Measurements from ENCODE around the gene SEZ6. TPM values are rescaled to one million over a fixed set of nuclear protein-coding genes. Genes with fewer than 3 reads are reported as not detected.

The SEZ6 gene
- total RNA-seq, 2 donors from 2014 or later: not detected

DNA sequence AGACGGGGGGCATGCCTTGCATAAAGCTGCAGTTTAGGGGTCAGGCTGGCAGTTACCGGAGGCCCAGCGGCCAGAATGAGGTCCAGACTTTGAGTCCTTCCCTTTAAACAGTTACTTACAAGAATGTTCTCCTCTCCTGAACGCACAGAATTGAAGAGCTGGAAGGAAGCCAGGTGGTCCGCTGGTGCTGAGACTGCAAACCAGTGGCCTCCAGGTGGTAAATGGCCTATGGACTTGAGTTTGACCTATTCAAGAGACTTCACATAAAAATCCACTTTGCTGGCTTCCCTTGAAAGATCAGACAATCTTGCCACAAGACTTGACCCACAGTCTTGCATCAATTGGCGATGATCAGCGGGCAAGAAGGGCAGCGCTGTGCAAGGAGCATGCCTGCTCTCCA lies 14.7 kb upstream of the SEZ6 start:
- ATAC-seq (replicated peaks): no peak
- H3K27me3 Mint-ChIP-seq: peaks cover 41% of the 10 kb centered on the region
- no peaks in the 10 kb centered on the region for H3K36me3 Mint-ChIP-seq (ENCODE audit: low read depth)
- H3K27ac Mint-ChIP-seq: no peak overlapping the region
- H3K4me1 Mint-ChIP-seq: no peaks in the 10 kb centered on the region
- H3K9me3 Mint-ChIP-seq: no peaks in the 10 kb centered on the region
- H3K4me3 Mint-ChIP-seq: no peak overlapping the region

DNA sequence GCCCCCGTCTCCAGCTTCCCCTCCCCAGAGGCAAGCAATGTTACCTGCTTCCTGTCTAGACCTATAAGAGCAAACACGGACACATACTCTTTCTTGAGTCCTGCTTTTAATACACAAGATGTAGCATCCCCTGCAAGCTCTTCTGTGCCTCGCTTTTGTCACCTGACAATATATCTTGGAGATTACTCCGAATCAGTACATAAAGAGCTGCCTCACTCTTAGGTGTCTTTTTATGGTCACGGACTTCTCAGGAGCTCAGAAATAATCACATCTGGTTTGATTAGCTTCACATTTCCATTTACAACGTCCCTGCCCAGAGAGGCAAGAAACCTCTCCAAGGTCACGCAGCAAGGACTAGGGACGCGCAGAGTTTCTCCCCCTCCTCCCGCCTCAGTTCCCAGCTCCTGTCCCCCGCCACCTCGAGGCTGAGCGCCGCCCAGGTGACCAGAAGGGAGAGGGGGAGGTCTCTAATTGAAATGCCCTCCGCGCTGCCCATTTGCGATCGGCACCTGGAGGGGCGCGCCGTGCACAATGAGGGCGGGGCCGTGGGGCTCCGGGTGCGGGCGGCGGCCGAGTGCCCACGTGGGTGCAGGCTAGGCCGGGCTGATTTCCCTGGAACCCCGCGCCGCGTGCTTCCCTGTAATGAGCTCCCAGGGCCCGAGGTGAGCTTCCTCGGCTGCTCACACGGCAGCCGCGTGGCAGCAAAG lies 13.8 kb upstream of the SEZ6 start:
- no peak overlapping the region for H3K4me3 Mint-ChIP-seq
- H3K27me3 Mint-ChIP-seq: peaks cover 44% of the 10 kb centered on the region
- no peaks in the 10 kb centered on the region for H3K9me3 Mint-ChIP-seq
- no peak for ATAC-seq (replicated peaks)
- H3K4me1 Mint-ChIP-seq: no peaks in the 10 kb centered on the region
- H3K36me3 Mint-ChIP-seq (ENCODE audit: low read depth): no peaks in the 10 kb centered on the region
- no peak overlapping the region for H3K27ac Mint-ChIP-seq

DNA sequence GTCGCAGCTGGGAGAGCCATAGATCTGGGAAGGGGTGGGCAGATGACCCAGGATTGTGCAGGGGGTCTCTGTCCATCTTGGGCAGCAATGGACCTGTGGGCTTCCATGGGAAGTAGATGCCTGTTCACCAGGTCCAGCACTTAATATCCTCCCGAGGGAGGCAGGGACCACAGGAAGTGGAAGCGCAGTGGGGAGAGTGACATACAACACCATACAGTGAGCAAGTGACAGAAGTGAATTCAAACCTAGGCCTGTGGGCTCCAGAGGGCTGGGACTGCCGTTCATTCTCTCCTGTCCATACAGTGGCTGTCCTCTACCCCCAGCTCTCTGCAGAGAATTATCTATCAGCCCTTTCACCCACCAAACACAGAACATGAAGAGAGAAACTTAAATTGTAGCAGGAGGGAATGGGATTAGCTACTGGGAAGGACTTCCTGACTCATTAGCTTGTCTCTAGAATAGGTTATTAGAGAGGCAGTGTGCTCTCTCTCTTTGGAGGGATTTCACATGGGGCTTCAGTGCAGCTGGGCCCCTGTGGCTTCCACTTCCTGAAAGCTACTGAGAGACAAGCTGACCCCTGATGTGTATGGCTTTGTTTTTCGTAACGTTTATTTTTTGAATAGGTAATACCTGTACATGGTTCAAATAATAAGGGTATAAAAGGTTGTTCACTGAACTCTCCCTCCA lies 13.1 kb upstream of the SEZ6 start:
- Mint-ChIP-seq H3K27me3 (peaks cover 37% of the 10 kb centered on the region), H3K36me3 (ENCODE audit: low read depth) (no peaks in the 10 kb centered on the region), H3K27ac (no peak overlapping the region), H3K9me3 (no peaks in the 10 kb centered on the region), H3K4me3 (no peak overlapping the region), H3K4me1 (no peaks in the 10 kb centered on the region)
- no peak for ATAC-seq (replicated peaks)

DNA sequence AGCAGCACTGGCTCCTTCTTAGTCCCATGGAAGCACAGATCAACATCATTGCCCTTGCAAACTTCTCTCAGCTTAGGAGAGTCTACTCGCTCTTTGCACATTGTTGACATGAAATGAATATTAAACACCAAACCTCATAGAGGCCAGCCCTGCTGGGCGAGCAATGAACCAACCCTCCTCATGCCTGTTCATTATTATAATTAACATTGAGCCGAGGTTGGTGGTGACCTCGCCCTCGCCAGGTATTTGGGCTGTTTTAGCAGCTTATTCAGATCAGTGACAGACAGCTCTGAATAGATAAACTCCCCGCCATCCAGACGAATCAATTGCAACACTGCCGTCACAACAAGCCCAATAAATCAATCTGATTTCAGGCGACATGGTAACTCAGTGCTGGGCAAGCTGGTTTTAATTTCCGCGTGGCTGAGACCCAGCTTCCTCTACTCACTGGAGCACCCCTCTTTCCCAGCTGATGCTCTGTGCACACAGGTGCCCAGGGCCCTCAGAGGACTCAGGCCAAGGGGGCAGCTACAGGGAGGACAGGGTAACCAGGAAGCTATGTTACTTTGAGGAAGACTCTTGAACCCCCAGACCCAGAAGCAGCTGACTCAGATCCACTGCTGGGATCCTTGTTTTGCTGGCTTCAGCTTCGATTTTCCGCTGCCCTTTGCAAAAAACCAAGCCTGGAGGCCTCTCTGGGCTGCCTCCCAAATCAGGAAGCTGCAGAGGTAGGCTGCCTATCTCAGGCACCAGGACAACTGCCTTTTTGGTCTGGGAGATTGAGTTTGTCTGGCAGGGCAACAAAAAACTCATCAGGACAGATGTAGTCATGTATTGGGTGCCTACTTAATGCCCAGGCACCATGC lies 10.7 kb upstream of the SEZ6 start:
- no peaks in the 10 kb centered on the region for H3K4me1 Mint-ChIP-seq
- no peak overlapping the region for H3K4me3 Mint-ChIP-seq
- no peak overlapping the region for H3K27ac Mint-ChIP-seq
- H3K9me3 Mint-ChIP-seq: no peaks in the 10 kb centered on the region
- ATAC-seq (replicated peaks): no peak
- peaks cover 29% of the 10 kb centered on the region for H3K27me3 Mint-ChIP-seq
- no peaks in the 10 kb centered on the region for H3K36me3 Mint-ChIP-seq (ENCODE audit: low read depth)

DNA sequence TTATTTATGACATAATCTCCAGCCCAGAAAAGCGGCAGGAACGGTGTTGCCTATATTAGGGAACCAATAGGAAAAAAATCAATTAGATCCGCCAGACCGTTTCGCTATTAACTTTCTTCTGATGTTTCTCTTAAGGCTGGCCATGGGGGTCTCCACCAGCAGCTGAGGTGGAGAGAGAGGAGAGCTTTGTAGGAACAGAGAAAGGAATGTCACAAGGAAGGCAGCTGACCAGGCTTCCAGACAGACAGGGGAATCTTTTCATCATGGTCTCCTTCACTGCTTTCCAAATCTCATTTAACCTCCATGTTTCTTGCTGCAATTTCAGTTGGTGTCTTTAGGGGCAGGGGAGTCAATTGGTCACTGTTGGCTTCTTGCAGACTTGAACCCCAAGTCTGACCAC lies 8.9 kb upstream of the SEZ6 start:
- H3K27ac Mint-ChIP-seq: no peak overlapping the region
- no peaks in the 10 kb centered on the region for H3K4me1 Mint-ChIP-seq
- no peak for ATAC-seq (replicated peaks)
- H3K4me3 Mint-ChIP-seq: no peak overlapping the region
- H3K9me3 Mint-ChIP-seq: no peaks in the 10 kb centered on the region
- H3K36me3 Mint-ChIP-seq (ENCODE audit: low read depth): no peaks in the 10 kb centered on the region
- peaks cover 19% of the 10 kb centered on the region for H3K27me3 Mint-ChIP-seq

DNA sequence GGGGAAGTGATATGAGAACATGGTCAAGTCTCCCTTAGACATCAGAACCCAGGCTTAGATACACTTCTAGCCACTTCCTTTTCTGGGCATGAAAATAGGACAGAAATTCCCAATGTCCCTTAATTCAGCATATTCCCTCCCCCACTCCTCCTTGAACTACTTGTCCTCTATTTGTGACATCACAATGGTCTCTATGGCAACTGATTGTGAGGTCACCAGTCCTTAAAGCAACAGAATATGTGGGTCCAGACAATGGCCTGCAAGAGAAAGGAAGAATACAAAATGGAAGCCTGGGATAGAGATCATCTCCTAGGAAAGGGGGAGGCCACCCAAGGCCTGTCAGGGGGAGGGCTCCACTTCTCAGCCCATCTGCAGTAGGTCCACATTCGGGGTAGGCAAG lies 6.7 kb upstream of the SEZ6 start:
- H3K4me3 Mint-ChIP-seq: no peak overlapping the region
- no peak for ATAC-seq (replicated peaks)
- no peaks in the 10 kb centered on the region for H3K36me3 Mint-ChIP-seq (ENCODE audit: low read depth)
- H3K9me3 Mint-ChIP-seq: no peaks in the 10 kb centered on the region
- no peaks in the 10 kb centered on the region for H3K4me1 Mint-ChIP-seq
- no peak overlapping the region for H3K27ac Mint-ChIP-seq
- H3K27me3 Mint-ChIP-seq: peaks cover 26% of the 10 kb centered on the region

DNA sequence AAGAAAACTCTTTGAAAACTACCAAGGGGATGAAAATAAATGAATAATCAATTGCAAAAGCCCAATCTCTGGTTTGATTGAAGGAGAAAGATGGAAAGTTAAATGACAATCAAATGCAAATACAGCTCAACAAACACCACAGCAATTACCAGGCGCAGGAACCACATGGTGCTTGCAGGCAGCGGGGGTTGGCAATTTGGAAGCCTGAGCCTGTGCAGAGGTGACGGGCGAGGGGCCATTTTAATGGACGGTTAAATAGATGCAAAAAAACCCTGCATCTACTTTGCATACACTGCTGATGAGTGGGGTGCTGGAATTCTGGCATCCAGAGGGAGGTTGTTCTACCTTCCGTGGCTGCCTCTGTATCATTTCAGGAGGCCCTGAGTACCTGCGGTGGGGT lies 4.8 kb upstream of the SEZ6 start:
- no peaks in the 10 kb centered on the region for H3K4me1 Mint-ChIP-seq
- H3K4me3 Mint-ChIP-seq: no peak overlapping the region
- no peaks in the 10 kb centered on the region for H3K36me3 Mint-ChIP-seq (ENCODE audit: low read depth)
- no peaks in the 10 kb centered on the region for H3K9me3 Mint-ChIP-seq
- no peak for ATAC-seq (replicated peaks)
- H3K27ac Mint-ChIP-seq: no peak overlapping the region
- peaks cover 30% of the 10 kb centered on the region for H3K27me3 Mint-ChIP-seq

DNA sequence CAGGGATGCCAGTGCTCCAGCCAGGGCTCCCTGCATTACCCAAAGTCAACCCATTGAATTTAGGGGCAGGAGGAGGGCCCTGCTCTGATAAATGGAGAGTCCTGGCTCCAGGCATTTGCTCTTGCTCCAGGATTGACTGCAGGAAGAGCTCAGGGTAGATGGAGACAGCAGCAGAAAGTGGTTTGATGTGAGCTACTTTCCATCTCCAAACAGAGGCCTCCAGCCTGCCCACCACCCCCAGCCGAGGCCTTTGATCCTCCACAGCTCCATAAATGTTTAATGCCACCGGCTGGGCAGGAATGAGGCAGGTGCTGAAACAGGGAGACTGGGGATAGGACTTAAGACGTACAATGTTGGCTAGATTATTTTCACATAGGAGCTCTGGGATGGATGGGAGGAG lies 4.3 kb upstream of the SEZ6 start:
- ATAC-seq (replicated peaks): no peak
- H3K4me1 Mint-ChIP-seq: no peaks in the 10 kb centered on the region
- H3K4me3 Mint-ChIP-seq: no peak overlapping the region
- H3K27ac Mint-ChIP-seq: no peak overlapping the region
- no peaks in the 10 kb centered on the region for H3K36me3 Mint-ChIP-seq (ENCODE audit: low read depth)
- peaks cover 30% of the 10 kb centered on the region for H3K27me3 Mint-ChIP-seq
- no peaks in the 10 kb centered on the region for H3K9me3 Mint-ChIP-seq

DNA sequence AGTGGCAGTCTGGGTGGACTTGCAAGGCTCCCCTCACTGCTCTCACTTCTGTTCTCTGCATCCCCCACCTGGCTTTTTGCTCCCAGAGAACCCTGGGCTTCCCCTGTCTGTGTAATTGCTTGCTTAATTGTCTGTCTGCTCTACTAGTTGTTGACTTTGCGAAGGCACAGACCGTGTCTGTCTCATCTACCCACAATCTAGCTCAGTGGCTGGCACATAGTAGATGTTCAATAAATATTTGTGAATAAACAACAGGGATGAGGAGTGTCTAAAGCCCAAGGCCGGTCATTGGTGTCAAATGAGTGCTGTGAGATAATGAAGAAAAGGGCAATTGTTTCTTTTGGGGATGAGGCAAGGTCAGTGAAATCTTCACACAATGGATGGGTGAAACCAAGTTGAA lies 2.8 kb upstream of the SEZ6 start:
- Mint-ChIP-seq H3K4me3 (no peak overlapping the region), H3K27ac (no peak overlapping the region), H3K36me3 (ENCODE audit: low read depth) (no peaks in the 10 kb centered on the region), H3K27me3 (peaks cover 41% of the 10 kb centered on the region), H3K9me3 (no peaks in the 10 kb centered on the region), H3K4me1 (no peaks in the 10 kb centered on the region)
- no peak for ATAC-seq (replicated peaks)

- H3K36me3 Mint-ChIP-seq (ENCODE audit: low read depth): no peaks in the 10 kb centered on the region
- no peaks in the 10 kb centered on the region for H3K4me1 Mint-ChIP-seq
- H3K4me3 Mint-ChIP-seq: no peak overlapping the region
- peaks cover 41% of the 10 kb centered on the region for H3K27me3 Mint-ChIP-seq
- ATAC-seq (replicated peaks): no peak
- H3K27ac Mint-ChIP-seq: no peak overlapping the region
- H3K9me3 Mint-ChIP-seq: no peaks in the 10 kb centered on the region
Observed at GRCh38 chr17:29007860-29008455, 2.1 kb upstream of the SEZ6 start.

GRCh38 chr17:29007456-29007855 lies 1.6 kb upstream of the SEZ6 start:
- ATAC-seq (replicated peaks): no peak
- H3K9me3 Mint-ChIP-seq: no peaks in the 10 kb centered on the region
- H3K4me3 Mint-ChIP-seq: no peak overlapping the region
- H3K36me3 Mint-ChIP-seq (ENCODE audit: low read depth): no peaks in the 10 kb centered on the region
- H3K4me1 Mint-ChIP-seq: no peaks in the 10 kb centered on the region
- H3K27ac Mint-ChIP-seq: no peak overlapping the region
- H3K27me3 Mint-ChIP-seq: peaks cover 45% of the 10 kb centered on the region

GRCh38 chr17:29004081-29004692 lies 1.6 kb downstream of the SEZ6 start:
- Mint-ChIP-seq H3K36me3 (ENCODE audit: low read depth) (no peaks in the 10 kb centered on the region), H3K27ac (no peak overlapping the region), H3K4me1 (no peaks in the 10 kb centered on the region), H3K9me3 (no peaks in the 10 kb centered on the region), H3K27me3 (peaks cover 39% of the 10 kb centered on the region), H3K4me3 (no peak overlapping the region)
- no peak for ATAC-seq (replicated peaks)

DNA sequence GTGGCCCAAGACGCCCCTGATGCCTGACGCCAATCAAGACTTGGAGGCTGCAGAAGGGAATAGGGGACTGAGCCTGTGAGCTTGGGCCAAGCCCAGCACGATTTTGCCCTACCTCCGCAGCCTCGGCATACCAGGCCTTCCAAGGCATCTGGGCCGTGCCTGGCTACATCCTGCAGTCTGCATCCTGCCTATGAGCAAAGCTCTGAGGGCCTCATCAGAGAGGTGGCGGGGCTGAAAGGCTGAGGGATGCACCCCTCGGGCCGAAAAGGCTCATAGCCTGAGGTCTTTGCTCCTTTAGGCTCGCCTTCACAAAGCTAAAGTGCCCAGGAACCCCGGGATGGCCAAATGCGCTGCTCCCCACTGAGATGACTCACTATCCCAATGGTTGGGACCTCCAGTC lies 2.5 kb downstream of the SEZ6 start:
- Mint-ChIP-seq H3K27ac (no peak overlapping the region), H3K4me1 (no peaks in the 10 kb centered on the region), H3K9me3 (no peaks in the 10 kb centered on the region), H3K27me3 (peaks cover 36% of the 10 kb centered on the region), H3K36me3 (ENCODE audit: low read depth) (no peaks in the 10 kb centered on the region), H3K4me3 (no peak overlapping the region)
- ATAC-seq (replicated peaks): no peak

- H3K4me3 Mint-ChIP-seq: no peak overlapping the region
- peaks cover 33% of the 10 kb centered on the region for H3K27me3 Mint-ChIP-seq
- no peaks in the 10 kb centered on the region for H3K36me3 Mint-ChIP-seq (ENCODE audit: low read depth)
- no peak overlapping the region for H3K27ac Mint-ChIP-seq
- H3K4me1 Mint-ChIP-seq: no peaks in the 10 kb centered on the region
- no peaks in the 10 kb centered on the region for H3K9me3 Mint-ChIP-seq
- ATAC-seq (replicated peaks): no peak
Observed at GRCh38 chr17:29002811-29003210, 3.0 kb downstream of the SEZ6 start.
